HCEC 1CT (cell line): ENCODE results near the gene TMEM256.
"Not testable (repeated sequence)": the region's sequence is repeated elsewhere in the genome, so short reads cannot be mapped to it uniquely, and the experiment has no call there.

Experiments
- DNase-seq: peaks from one replicate; pipeline ENCODE4 v3.0.0-alpha.2; 2017

Gene TMEM256

DNA sequence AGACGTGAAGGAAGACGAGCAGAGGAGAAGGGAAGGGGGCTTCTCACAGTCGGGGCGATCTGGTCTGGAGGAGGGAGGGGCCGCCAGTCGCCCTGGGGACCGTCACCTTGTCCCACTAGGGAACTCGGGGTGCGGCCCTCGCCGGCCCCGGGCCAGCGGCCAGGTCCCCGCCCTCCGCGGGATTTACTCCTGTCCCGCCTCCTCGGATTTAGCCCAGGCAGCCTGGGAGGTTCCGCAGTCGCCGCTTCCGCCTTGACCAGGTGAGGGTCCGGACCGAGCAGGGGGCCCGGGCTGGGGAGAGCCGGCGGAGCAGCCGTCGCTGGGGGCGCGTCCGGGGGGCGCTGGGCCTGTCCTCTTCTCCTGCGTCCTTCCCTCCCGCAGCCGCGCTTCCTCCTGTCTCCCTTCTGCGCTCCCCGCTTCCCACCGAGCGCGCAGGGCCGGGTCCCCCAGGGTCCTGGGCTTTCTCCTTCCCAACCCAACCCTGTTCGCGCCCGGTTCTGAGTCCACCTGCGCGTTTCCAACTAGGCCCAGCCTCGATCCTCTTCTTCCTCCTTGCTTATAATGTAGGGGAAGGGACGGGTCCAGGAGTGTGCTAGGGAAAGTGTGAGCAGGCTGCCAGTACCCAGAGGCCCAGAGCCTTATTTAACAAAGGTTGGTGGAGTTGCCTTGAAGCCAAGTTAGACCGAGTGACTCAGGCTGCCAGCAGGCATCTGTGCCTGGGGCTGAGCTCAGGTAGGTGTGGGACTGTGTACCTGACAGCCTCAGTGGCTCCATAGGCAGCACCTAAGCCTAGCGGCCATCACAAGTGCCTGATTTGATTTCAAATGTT, 22.8 kb downstream of the TMEM256 start, which contains the start of gene TNK1:
TSS of gene TNK1 (plus strand) at position 235 of the 829 bp plus-strand sequence. CDS start 1,838 bp downstream, outside the sequence.
- no peak for DNase-seq

DNA sequence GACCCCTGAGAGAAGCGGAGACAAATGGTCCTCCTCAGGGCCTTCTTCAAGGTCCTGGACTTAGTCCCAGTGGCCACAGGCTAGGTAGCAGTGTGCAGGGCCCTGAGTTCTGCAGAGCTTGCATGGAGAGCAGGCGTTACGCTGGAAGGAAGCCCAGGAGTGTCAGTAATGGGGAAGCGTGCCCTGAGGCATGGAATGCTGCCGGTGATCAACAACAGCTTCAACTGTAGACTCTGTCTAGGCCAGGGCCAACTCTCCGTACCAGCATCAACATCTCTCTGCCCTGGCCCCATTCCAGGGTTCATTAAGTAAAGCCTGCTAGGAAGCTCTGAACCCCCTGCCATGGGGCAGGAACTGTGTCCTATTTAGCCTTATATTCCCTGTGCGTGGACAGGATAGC, 23.6 kb downstream of the TMEM256 start:
- no peak for DNase-seq

DNA sequence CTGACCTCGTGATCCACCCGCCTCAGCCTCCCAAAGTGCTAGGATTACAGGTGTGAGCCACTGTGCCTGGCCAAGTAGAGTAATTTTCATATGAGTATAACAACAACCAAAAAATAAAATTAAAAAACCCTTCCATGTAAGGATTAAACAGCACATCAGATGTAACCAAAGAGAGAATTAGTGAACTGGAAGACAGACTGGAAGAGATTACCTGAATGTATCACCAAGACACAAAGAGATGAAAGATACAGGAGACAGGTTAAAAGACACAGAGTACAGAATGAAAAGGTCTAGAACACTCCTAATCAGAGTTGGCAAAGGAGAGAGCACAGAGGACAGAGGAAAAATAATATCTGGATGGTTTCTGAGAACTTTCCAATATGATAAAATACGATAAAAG, 24.8 kb downstream of the TMEM256 start:
- no peak for DNase-seq

DNA sequence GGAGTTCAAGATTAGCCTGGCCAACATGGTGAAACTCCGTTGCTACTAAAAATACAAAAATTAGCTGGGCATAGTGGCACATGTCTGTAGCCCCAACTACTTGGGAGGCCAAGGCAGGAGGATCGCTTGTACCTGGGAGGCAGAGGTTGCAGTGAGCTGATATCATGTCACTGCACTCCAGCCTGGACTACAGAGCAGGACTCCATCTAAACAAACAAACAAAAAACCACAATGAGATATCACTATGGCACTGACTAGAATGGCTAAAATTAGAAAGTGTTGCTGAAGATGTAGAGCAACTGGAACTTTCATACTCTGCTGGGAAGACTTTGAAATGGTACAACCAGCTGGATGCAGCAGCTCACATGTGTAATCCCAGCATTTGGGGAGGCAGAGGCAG, 29.5 kb downstream of the TMEM256 start:
- DNase-seq = no peak

DNA sequence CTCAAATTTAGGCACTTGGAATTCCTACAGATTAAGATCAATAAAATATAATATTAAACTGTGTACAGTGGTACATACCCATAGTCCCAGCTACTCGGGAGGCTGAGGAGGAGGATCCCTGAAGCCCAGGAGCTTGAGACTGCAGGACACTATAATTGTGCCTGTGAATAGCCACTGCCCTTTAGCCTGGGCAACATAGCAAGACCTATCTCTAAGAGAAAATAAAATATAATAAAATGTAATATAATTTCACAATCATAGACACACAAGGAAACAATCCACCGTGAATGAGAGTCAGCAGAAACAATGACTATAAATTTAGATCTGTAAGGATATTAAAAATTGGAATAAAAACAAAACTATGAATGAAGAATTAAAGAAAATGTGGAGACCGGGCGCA, 33.0 kb downstream of the TMEM256 start:
- DNase-seq = no peak

DNA sequence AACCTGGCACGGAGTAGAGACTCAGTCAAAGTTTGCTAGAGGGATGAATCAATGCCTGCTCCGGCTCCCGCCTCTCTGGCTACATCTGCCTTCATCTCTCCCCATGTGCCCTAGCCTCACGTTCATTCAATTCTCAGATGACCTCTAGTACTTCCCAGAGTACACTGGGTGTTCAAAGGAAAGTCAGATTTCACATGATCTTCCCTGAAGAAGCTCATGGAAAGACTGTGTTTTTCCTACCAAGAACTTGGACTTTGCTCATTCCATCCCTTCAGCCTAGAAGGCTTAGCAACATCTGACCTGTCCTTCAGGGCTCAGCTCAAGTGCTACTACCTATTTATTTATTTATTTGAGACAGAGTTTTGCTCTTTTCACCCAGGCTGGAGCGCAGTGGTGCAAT, 34.1 kb downstream of the TMEM256 start:
- DNase-seq = no peak

DNA sequence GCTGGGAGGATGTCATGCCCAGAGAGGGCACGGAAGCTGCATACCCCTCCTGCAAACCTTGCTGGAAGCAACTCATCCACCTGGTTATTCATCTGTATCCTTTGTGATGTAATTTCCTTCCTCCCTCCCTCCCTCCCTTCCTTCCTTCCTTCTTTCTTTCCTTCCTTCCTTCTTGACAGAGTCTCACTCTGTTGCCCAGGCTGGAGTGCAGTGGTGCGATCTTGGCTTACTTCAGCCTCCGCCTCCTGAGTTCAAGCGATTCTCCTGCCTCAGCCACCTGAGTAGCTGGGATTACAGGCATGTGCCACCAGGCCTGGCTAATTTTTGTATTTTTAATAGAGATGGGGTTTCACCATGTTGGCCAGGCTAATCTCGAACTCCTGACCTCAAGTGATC, 35.3 kb downstream of the TMEM256 start:
- not testable (repeated sequence) for DNase-seq

DNA sequence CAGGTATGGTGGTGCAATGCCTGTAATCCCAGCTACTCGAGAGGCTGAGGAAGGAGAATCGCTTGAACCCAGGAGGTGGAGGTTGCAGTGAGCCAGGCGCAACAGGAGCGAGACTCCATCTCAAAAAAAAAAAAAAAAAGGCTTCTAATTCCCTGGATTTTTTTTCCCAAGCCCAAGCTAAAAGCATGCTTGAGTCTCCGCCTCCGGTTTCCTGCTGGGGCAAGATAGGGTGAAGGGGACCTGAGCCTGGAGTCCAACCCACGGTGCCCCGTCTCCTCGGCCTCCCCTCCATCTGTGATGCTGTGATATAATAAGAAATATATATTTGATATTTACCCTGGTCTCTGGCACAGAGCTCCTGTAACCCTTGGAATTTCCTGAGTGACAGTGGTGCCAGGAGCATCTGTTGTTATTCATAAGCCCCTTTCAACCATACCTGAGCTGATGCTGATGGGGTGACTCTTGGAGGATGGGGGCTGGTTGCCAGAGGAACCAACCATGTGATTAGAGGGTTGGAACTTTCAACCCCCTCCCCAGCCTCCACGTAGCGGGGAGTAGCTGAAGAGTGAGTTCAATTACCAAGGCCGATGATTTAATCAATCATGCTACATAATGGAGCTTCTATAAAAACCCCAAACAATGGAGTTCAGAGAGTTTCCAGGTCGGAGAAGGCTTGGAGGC, 35.8 kb downstream of the TMEM256 start:
- DNase-seq = no peak

DNA sequence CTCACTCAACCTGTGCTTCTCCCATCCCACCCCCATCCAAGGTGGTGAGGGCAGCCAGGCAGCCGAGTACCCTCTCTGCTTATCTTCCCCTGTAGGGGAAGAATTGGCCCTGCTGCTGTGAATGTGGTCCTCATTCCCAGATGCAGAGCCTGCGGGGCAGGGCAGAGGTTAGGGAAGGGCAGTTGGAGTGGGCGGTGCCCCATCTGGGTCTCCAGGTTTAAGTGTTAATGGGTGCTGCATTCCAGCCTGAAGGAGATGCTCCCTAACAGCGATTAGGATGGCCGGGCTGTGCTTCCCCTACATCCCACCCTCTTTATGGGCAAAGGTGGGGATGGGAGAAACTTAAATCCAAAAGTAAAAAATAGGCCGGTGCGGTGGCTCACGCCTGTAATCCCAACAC, 36.8 kb downstream of the TMEM256 start:
- no peak for DNase-seq

DNA sequence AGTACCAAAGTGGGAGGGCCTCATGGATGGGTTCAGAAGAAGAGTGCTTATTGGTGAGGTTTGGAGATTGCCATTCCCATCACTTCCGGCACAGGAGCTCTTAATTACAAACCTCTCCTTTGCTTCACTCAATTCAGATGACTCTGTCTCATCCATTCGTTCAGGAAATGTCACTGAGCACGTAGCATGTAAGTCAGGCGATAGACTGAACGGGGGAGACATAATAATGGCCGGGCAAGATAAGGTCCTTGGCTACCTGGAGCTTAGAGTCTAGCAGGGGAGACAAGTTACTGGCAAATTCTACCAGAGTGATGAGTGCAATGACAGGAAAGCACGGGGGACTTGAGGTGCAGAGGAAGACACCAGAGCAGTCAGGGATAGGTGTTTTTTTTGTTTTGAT, 37.9 kb downstream of the TMEM256 start:
- DNase-seq = not testable (repeated sequence)

DNA sequence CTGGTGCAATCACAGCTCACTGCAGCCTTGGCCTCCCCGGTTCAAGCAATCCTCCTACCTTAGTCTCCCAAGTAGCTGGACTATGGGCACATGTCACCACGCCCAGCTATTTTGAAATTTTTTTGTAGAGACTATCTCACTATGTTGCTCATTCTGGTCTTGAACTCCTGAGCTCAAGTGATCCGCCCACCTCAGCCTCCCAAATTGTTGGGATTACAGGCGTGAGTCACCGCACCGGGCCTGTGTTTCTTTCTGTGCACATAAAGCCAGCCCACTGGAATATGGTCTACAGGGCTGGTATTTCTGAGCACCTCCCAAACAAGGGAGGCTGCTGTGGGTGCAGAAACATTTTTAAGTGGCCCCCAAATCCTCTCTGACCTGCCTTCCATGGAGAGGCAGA, 40.6 kb downstream of the TMEM256 start:
- DNase-seq = peak; percentile 28

DNA sequence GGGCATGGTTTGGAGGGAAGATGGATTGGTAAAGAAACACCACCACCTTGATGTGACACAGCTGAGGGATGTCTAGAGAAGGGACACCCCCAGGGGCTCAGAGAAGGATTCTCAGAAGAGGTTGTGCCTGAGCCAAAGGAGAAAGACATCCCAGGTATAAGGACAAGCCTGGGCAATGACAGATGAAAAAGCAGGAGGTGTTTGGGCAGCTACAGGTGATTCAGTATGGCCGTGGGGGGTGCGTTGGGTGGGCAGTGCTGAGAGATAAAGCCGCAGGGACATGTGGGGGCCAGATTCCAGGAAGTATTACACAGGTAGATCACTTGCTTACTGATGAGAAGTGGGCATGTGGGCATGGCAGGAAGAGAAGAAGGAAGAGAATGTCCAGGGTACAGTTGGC, 42.0 kb downstream of the TMEM256 start:
- no peak for DNase-seq

DNA sequence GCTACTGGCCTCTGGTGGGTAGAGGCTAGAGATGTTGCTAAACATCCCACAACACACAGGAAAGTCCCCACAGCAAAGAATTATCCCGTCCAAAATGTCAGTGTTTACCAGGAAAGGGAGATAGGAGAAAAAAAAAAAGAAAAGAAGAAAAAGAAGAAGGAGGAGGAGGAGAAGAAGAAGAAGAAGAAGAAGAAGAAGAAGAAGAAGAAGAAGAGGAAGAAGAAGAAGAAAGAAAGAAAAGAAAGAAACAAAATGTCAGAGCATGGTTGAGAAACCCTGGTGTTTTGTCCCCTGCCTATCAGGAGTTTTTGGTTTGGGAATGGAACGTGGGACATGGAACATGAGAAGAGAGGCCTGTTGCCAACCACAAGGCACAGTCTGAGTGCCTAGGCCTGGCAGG, 46.5 kb downstream of the TMEM256 start:
- DNase-seq = no peak

DNA sequence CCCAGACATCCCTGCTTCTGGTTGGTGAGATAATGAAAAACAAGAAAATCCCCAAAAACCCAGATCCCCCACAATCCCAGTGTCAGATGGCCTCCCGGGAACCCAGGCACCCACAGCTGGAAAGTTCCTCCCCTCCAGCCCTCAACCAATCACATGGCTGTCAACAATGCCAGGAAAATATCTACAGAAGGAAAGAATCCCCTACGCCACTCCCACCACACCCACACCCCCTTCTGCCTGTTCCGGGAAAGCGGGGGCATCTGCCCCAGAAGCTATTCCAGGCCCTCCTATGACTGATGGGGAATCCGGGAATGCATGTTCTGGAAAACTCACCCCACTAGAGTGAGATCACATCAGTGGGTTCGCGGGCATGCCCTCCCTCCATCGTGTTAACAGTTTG, 47.1 kb downstream of the TMEM256 start:
- no peak for DNase-seq

DNA sequence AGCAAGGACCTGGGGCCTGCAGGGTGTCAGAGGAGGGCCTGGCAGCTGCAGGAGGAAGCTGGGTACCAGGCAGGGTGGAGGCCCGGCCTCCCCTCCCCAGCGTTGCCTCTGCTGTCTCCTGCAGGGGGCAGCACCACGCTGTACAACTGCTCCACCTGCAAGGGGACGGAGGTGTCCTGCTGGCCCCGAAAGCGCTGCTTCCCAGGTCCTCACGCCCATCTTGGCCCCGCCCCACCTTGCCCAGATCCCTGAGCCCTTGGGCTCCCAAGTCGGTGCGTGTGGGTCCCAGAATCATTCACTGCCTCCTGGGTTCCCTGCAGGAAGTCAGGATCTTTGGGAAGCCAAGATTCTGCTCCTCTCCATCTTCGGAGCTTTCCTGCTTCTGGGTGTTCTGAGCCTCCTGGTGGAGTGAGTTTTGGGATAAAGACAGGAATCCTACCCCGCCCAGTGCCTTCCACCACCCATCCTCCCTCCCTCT, 47.8 kb downstream of the TMEM256 start:
- DNase-seq = peak; percentile 41

DNA sequence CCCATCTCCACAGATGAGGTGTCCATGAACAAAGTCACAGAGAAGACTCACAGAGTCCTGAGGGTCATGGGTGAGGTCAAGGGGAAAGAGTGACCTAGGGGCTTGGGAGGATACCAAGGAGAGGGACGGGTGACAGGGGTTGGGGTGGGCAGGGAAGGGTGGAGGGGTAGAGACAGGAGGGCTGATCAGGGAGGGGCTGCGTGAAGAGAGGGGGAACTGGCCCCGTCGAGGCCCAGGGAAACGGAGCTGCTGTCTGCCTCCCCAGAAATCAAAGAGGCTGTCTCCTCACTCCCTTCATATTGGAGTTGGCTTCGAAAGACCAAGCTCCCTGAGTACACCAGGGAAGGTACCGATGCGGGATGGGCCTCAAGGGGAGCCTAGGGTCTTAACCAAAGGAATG, 48.3 kb downstream of the TMEM256 start:
- DNase-seq = no peak

DNA sequence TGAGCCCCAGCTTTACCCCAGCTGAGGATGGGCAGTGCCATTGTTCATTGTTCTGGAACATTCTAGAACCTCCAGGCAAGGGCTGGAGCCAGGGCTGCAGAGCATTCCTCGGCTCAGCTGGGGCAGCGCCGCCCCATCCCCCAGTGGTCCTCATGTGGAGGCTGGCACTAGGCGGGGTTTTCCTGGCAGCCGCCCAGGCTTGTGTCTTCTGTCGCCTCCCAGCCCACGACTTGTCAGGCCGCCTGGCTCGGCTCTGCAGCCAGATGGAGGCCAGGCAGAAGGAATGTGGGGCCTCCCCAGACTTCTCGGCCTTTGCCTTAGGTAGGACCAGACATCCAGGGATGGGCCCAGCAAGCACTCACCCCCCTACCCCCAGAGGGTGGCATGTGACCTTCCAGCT, 48.8 kb downstream of the TMEM256 start, which contains the start of gene TMEM95:
TSS of gene TMEM95 (plus strand) at position 104 of the 400 bp plus-strand sequence. CDS start at position 153, 49 bp downstream.
- no peak for DNase-seq

DNA sequence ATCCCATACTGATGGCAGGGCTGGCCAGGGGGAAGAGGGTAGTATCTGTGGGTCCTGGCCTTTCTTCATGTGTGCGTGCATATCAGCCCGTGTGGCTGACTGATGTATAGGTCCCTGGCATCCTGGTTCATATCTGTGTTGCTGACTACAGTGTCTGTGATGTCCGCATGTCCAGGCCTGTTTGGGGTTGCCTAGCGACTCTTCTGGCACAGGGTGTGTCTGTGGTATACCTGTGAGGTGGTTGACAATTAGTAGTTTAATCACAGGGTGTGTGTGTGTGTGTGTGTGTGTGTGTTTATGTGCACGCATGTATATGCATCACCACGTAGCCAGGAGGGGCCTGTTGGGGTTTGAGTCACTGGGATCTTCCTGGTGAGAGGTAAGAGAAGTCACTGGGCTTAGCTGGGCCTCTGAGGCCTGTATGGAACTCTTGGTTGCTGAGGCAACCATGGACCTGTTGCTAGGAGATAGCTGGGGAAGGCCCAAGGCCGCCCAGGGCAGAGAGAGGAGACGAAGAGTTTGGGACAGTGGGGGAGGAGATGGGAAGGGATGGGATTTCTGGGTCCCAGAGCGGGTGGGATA, 49.5 kb downstream of the TMEM256 start:
- peak; percentile 32 for DNase-seq
